HEK293 (cell line): ENCODE data around the gene MYO5C.

Experiments
- CTCF ChIA-PET: fragments of 350-600 bp; formaldehyde crosslinking; extraction: SDS; loops from one replicate; lab custom pipeline; 2021; ENCODE audit warnings: antibody characterized with exemption; lab: Yijun Ruan, JAX
- POLR2A ChIA-PET: fragments of 300-600 bp; formaldehyde crosslinking; extraction: SDS; loops from one replicate; lab custom pipeline; 2020; ENCODE audit warnings: antibody characterized with exemption, inconsistent platforms; lab: Yijun Ruan, JAX
- H3K27ac ChIP-seq: fragments of 200-500 bp; sonication (Bioruptor generic); 2 replicates; pipeline ENCODE4 v1.5.1; 2014; ENCODE audit warnings: low read depth, low read length, control low read depth, inconsistent platforms; ENCODE audit errors: extremely low read depth
- H3K36me3 ChIP-seq, 2 experiments: fragments of 200-500 bp in 1 of 2; sonication (Bioruptor generic) in 1 of 2; 1 replicate in 1 of 2; 2 replicates in 1 of 2; pipeline ENCODE4 v1.5.1; 2014 to 2017; ENCODE audit warnings: inconsistent platforms in 2 of 2, low read length in 2 of 2; ENCODE audit not compliant: control insufficient read depth in 2 of 2, insufficient read depth in 1 of 2
- H3K4me1 ChIP-seq: fragments of 200-500 bp; sonication (Bioruptor generic); 2 replicates; pipeline ENCODE4 v1.5.1; 2014; ENCODE audit warnings: mild to moderate bottlenecking, low read length, inconsistent platforms; ENCODE audit not compliant: control insufficient read depth, insufficient read depth
- H3K4me3 ChIP-seq: 2 replicates; pipeline ENCODE4 v1.5.1; 2011; ENCODE audit warnings: low read depth, mild to moderate bottlenecking, control low read depth, low read length, moderate library complexity
- H3K9me3 ChIP-seq: fragments of 200-500 bp; sonication (Bioruptor generic); 2 replicates; pipeline ENCODE4 v1.5.1; 2014; ENCODE audit warnings: low read depth, low read length, inconsistent platforms; ENCODE audit not compliant: control insufficient read depth, insufficient read depth
- BCL11A ChIP-seq: fragments of 450-650 bp; formaldehyde crosslinking; IDR thresholded peaks from 2 replicates; pipeline ENCODE4 v1.5.1; 2016; ENCODE audit warnings: low read depth, missing biosample characterization, missing genetic modification characterization
- GLI2 ChIP-seq: fragments of 450-650 bp; formaldehyde crosslinking; IDR thresholded peaks from 2 replicates; pipeline ENCODE4; 2017; ENCODE audit warnings: missing biosample characterization, missing genetic modification characterization, low read depth, borderline replicate concordance
- SCRT1 ChIP-seq: fragments of 450-650 bp; formaldehyde crosslinking; IDR thresholded peaks from 2 replicates; pipeline ENCODE4 v1.5.1; 2016; ENCODE audit warnings: missing biosample characterization, missing genetic modification characterization, borderline replicate concordance
- SCRT2 ChIP-seq: fragments of 450-650 bp; formaldehyde crosslinking; IDR thresholded peaks from 2 replicates; pipeline ENCODE4 v1.5.1; 2016; ENCODE audit warnings: missing biosample characterization, missing genetic modification characterization
- TRIM28 ChIP-seq: IDR thresholded peaks from 2 replicates; pipeline ENCODE4 v1.6.1; 2011; ENCODE audit warnings: low read length, control low read depth, borderline replicate concordance
- YY1 ChIP-seq: fragments of 450-650 bp; formaldehyde crosslinking; IDR thresholded peaks from 2 replicates; pipeline ENCODE4 v1.5.1; 2018; ENCODE audit warnings: missing biosample characterization, missing genetic modification characterization
- ZBTB1 ChIP-seq: fragments of 450-650 bp; formaldehyde crosslinking; IDR thresholded peaks from 2 replicates; pipeline ENCODE4 v1.5.1; 2016; ENCODE audit warnings: missing biosample characterization, missing genetic modification characterization
- ZBTB48 ChIP-seq: fragments of 450-650 bp; formaldehyde crosslinking; IDR thresholded peaks from 2 replicates; pipeline ENCODE4 v1.5.1; 2016; ENCODE audit warnings: missing biosample characterization, missing genetic modification characterization
- ZBTB7A ChIP-seq: fragments of 450-650 bp; formaldehyde crosslinking; IDR thresholded peaks from 2 replicates; pipeline ENCODE4 v1.5.1; 2016; ENCODE audit warnings: low read depth, missing biosample characterization, missing genetic modification characterization
- ZFP41 ChIP-seq: fragments of 450-650 bp; formaldehyde crosslinking; IDR thresholded peaks from 2 replicates; pipeline ENCODE4 v1.5.1; 2016; ENCODE audit warnings: missing biosample characterization, missing genetic modification characterization, borderline replicate concordance
- ZNF132 ChIP-seq: fragments of 450-650 bp; formaldehyde crosslinking; IDR thresholded peaks from 2 replicates; pipeline ENCODE4 v1.5.1; 2017; ENCODE audit warnings: missing biosample characterization, missing genetic modification characterization, borderline replicate concordance
- ZNF19 ChIP-seq: fragments of 450-650 bp; formaldehyde crosslinking; IDR thresholded peaks from 2 replicates; pipeline ENCODE4; 2016; ENCODE audit warnings: missing biosample characterization, missing genetic modification characterization, low read depth
- ZNF311 ChIP-seq: fragments of 450-650 bp; formaldehyde crosslinking; IDR thresholded peaks from 2 replicates; pipeline ENCODE4 v1.5.1; 2017; ENCODE audit warnings: missing biosample characterization, missing genetic modification characterization, borderline replicate concordance
- ZNF394 ChIP-seq: fragments of 450-650 bp; formaldehyde crosslinking; IDR thresholded peaks from 2 replicates; pipeline ENCODE4 v1.5.1; 2016; ENCODE audit warnings: missing biosample characterization, missing genetic modification characterization, mild to moderate bottlenecking, moderate library complexity, borderline replicate concordance
- ZNF416 ChIP-seq: fragments of 450-650 bp; formaldehyde crosslinking; IDR thresholded peaks from 2 replicates; pipeline ENCODE4 v1.5.1; 2016; ENCODE audit warnings: missing biosample characterization, missing genetic modification characterization
- ZNF426 ChIP-seq: fragments of 450-650 bp; formaldehyde crosslinking; IDR thresholded peaks from 2 replicates; pipeline ENCODE4 v1.5.1; 2017; ENCODE audit warnings: missing biosample characterization, missing genetic modification characterization, mild to moderate bottlenecking, inconsistent platforms, moderate library complexity
- ZNF549 ChIP-seq: fragments of 450-650 bp; IDR thresholded peaks from 2 replicates; pipeline ENCODE4 v1.5.1; 2018; ENCODE audit warnings: missing biosample characterization, missing genetic modification characterization, mild to moderate bottlenecking, inconsistent platforms, moderate library complexity
- ZNF571 ChIP-seq: fragments of 450-650 bp; formaldehyde crosslinking; IDR thresholded peaks from 2 replicates; pipeline ENCODE4 v1.5.0; 2017; ENCODE audit warnings: missing biosample characterization, missing genetic modification characterization
- ZNF585B ChIP-seq: fragments of 450-650 bp; formaldehyde crosslinking; IDR thresholded peaks from 2 replicates; pipeline ENCODE4 v1.5.1; 2016; ENCODE audit warnings: missing biosample characterization, missing genetic modification characterization
- ZNF654 ChIP-seq: fragments of 450-650 bp; formaldehyde crosslinking; IDR thresholded peaks from 2 replicates; pipeline ENCODE4 v1.5.1; 2016; ENCODE audit warnings: low read depth, missing biosample characterization, missing genetic modification characterization
- ZNF747 ChIP-seq: fragments of 450-650 bp; formaldehyde crosslinking; IDR thresholded peaks from 2 replicates; pipeline ENCODE4 v1.5.1; 2016; ENCODE audit warnings: missing biosample characterization, missing genetic modification characterization
- ZXDB ChIP-seq: fragments of 450-650 bp; formaldehyde crosslinking; IDR thresholded peaks from 2 replicates; pipeline ENCODE4 v1.5.1; 2016; ENCODE audit warnings: missing biosample characterization, missing genetic modification characterization
- TF ChIP-seq, protein P1 (sequence below): fragments of 450-650 bp; formaldehyde crosslinking; optimal IDR thresholded peaks from 2 replicates; pipeline ENCODE3; 2016; ENCODE audit warnings: missing biosample characterization, mild to moderate bottlenecking, missing genetic modification characterization
- TF ChIP-seq, protein P2 (sequence below): fragments of 450-650 bp; formaldehyde crosslinking; IDR thresholded peaks from 2 replicates; pipeline ENCODE4 v1.5.1; 2016; ENCODE audit warnings: missing biosample characterization, missing genetic modification characterization
- TF ChIP-seq, protein P3 (sequence below): fragments of 450-650 bp; formaldehyde crosslinking; IDR thresholded peaks from 2 replicates; pipeline ENCODE4 v1.5.1; 2017; ENCODE audit warnings: missing biosample characterization, missing genetic modification characterization
- TF ChIP-seq, protein P4 (sequence below): fragments of 450-650 bp; formaldehyde crosslinking; IDR thresholded peaks from 2 replicates; pipeline ENCODE4 v1.5.1; 2016; ENCODE audit warnings: missing biosample characterization, missing genetic modification characterization

Gene MYO5C

DNA sequence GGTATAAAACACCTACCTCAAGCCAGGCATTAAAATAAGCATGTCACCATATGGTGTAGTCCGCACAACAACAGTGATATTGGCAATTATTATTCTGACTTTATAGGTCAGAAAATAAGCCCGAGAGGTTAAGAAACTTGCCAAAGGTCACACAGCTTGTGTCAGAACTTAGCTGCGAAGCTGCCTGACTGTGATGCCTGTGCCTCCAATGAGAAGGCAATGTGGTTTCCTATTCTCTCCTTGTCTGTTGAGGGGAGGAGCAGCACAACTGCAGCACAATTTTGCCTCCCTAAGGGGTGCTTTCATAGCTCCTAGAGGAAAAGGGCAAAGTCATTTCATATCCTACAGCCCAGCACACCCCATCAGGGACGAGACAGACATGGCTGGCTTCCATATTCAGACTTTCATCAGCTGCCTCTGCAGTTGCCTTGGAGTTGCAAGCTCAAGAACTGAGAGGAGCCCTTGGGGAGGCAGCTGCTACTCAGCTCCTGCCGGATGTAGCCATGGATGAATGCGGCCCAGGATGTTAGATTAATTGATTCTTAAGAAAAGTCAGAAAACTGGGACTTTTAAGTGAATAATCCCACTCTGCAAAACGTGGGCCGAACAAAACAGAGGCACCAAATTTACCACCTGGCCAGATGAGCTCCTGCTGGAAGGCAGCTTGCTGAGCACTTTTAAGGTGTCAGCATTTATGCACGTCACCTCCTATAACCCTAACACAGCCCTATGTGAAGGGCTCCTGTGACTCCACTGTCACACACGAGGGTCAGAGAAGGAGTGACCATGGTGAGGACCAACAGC, 38.5 kb downstream of the MYO5C start:
- H3K27ac ChIP-seq = no peak overlapping the region
- no peaks in the 10 kb centered on the region for H3K9me3 ChIP-seq
- TF ChIP-seq TRIM28 = no peak
- 0 out of 2 replicates have a peak, but pooled peaks have one; percentile 23 for TF ChIP-seq ZNF394 (tag by site-specific recombination)
- no peak for TF ChIP-seq ZNF571
- TF ChIP-seq ZNF311 (tag by site-specific recombination) = no peak
- TF ChIP-seq ZNF549 (tag by site-specific recombination) = no peak
- TF ChIP-seq, all 188 proteins: peak for 1
- H3K36me3 ChIP-seq = peaks cover 6 to 30% of the 10 kb centered on the region in 2 experiments; a peak in 2 of 3 replicates
- ChIA-PET POLR2A (interaction anchor here (0.9 kb wide), 1 partner anchor 39 kb away, joined by 3 read pairs; the partner anchor contains the start of gene MYO5C), CTCF (interaction anchor here (0.5 to 2.7 kb wide), 26 partner anchors 11 to 686 kb away, joined by 3 to 13 read pairs (median 4); no protein-coding TSS in a partner anchor)
- no peak overlapping the region for H3K4me3 ChIP-seq
- H3K4me1 ChIP-seq = 0 out of 2 replicates have a peak, but pooled peaks cover 4% of the 10 kb centered on the region

DNA sequence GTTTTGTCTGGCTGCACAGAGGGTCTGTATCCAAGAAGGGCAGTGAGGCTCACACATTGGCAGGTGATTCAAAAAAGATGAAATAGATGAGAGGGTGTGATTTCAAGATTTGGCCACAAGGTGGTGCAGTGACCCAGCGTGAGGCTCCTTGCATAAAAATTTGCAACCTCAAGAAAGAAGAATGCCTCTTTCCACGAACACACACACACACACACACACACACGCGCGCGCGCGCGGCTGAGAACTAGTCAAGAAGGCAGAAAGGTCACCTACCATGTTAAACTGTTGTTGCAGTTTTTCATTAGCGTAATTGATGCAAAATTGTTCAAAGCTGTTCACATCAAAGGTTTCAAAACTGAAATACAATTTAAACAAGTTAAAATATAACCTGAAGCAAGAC, 39.2 kb downstream of the MYO5C start:
- H3K9me3 ChIP-seq = no peaks in the 10 kb centered on the region
- ChIA-PET POLR2A (no interaction called here), CTCF (interaction anchor here (0.6 to 2.7 kb wide), 26 partner anchors 10 to 687 kb away, joined by 3 to 13 read pairs (median 4); no protein-coding TSS in a partner anchor)
- H3K4me3 ChIP-seq = no peak overlapping the region
- peaks cover 6 to 30% of the 10 kb centered on the region in 2 experiments; a peak in 2 of 3 replicates for H3K36me3 ChIP-seq
- 0 out of 2 replicates have a peak, but pooled peaks cover 4% of the 10 kb centered on the region for H3K4me1 ChIP-seq
- TF ChIP-seq ZBTB7A (no peak), ZNF416 (tag by site-specific recombination) (no peak), ZBTB48 (tag by site-specific recombination) (no peak), ZBTB1 (tag by site-specific recombination) (no peak), TRIM28 (no peak), ZNF132 (no peak), ZFP41 (tag by site-specific recombination) (no peak), ZNF426 (no peak), ZXDB (no peak), ZNF747 (tag by site-specific recombination) (no peak), ZNF549 (tag by site-specific recombination) (no peak), SCRT1 (tag by site-specific recombination) (no peak), ZNF585B (tag by site-specific recombination) (no peak), ZNF19 (tag by site-specific recombination) (no peak), YY1 (tag by site-specific recombination) (no peak), GLI2 (tag by site-specific recombination) (no peak), ZNF654 (peak; percentile 81), SCRT2 (tag by site-specific recombination) (no peak), BCL11A (tag by site-specific recombination) (no peak)
- TF ChIP-seq, protein P1, sequence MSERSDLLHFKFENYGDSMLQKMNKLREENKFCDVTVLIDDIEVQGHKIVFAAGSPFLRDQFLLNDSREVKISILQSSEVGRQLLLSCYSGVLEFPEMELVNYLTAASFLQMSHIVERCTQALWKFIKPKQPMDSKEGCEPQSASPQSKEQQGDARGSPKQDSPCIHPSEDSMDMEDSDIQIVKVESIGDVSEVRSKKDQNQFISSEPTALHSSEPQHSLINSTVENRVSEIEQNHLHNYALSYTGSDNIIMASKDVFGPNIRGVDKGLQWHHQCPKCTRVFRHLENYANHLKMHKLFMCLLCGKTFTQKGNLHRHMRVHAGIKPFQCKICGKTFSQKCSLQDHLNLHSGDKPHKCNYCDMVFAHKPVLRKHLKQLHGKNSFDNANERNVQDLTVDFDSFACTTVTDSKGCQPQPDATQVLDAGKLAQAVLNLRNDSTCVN (tag by site-specific recombination) = peak; percentile 56
- TF ChIP-seq, protein P2, sequence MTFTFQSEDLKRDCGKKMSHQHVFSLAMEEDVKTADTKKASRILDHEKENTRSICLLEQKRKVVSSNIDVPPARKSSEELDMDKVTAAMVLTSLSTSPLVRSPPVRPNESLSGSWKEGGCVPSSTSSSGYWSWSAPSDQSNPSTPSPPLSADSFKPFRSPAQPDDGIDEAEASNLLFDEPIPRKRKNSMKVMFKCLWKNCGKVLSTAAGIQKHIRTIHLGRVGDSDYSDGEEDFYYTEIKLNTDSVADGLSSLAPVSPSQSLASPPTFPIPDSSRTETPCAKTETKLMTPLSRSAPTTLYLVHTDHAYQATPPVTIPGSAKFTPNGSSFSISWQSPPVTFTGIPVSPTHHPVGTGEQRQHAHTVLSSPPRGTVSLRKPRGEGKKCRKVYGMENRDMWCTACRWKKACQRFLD (tag by site-specific recombination) = no peak
- TF ChIP-seq, protein P3, sequence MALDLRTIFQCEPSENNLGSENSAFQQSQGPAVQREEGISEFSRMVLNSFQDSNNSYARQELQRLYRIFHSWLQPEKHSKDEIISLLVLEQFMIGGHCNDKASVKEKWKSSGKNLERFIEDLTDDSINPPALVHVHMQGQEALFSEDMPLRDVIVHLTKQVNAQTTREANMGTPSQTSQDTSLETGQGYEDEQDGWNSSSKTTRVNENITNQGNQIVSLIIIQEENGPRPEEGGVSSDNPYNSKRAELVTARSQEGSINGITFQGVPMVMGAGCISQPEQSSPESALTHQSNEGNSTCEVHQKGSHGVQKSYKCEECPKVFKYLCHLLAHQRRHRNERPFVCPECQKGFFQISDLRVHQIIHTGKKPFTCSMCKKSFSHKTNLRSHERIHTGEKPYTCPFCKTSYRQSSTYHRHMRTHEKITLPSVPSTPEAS (tag by site-specific recombination) = peak; percentile 69
- TF ChIP-seq, protein P4, sequence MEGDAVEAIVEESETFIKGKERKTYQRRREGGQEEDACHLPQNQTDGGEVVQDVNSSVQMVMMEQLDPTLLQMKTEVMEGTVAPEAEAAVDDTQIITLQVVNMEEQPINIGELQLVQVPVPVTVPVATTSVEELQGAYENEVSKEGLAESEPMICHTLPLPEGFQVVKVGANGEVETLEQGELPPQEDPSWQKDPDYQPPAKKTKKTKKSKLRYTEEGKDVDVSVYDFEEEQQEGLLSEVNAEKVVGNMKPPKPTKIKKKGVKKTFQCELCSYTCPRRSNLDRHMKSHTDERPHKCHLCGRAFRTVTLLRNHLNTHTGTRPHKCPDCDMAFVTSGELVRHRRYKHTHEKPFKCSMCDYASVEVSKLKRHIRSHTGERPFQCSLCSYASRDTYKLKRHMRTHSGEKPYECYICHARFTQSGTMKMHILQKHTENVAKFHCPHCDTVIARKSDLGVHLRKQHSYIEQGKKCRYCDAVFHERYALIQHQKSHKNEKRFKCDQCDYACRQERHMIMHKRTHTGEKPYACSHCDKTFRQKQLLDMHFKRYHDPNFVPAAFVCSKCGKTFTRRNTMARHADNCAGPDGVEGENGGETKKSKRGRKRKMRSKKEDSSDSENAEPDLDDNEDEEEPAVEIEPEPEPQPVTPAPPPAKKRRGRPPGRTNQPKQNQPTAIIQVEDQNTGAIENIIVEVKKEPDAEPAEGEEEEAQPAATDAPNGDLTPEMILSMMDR (tag by site-specific recombination) = peak; percentile 23; the same call in 1 of the 2 replicates
- H3K27ac ChIP-seq = no peak overlapping the region
